OCI-LY3 (cell line): ENCODE results near the gene PTPRA.

Experiments used
- EZH2phosphoT487 ChIP-seq: fragments of 200-600 bp; shearing (Covaris generic); IDR thresholded peaks from 2 replicates; pipeline ENCODE4 v1.6.1; 2018; ENCODE audit warnings: antibody characterized with exemption, mixed run types, low read depth
- TF ChIP-seq, protein P1 (sequence below): fragments of 200-600, 300-600 bp; sonication (generic); IDR thresholded peaks from 2 replicates; pipeline ENCODE4 v1.5.1; 2014; ENCODE audit warnings: antibody characterized with exemption, low read length, low read depth

DNA sequence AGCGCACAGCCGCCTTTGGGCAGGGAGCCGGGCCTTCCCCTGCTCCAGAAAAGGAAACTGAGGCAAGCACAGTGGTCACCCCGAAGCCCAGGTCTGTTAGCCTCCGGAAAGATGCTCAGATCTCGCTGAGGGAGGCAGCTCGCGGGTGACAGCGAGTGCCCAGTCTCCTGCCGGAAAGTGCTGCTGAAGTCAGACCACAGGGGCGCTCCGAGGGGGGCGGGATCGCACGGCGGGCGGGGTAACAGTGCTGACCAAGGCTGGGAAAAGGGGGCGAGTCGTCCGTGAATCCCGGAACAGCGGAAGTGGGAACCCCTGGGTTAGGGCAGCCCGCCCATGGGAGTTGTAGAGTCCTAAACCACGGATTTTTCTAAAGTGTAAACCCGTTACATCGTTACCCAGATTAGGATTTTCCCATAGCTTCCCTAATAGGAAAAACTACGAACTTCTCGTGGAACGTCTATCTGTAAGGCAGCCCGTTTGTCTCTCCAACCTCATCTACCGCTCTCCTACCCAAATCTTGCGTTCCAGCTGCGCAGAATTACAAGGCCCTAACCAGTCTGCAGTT lies 32.2 kb upstream of the PTPRA start:
- TF ChIP-seq, protein P1, sequence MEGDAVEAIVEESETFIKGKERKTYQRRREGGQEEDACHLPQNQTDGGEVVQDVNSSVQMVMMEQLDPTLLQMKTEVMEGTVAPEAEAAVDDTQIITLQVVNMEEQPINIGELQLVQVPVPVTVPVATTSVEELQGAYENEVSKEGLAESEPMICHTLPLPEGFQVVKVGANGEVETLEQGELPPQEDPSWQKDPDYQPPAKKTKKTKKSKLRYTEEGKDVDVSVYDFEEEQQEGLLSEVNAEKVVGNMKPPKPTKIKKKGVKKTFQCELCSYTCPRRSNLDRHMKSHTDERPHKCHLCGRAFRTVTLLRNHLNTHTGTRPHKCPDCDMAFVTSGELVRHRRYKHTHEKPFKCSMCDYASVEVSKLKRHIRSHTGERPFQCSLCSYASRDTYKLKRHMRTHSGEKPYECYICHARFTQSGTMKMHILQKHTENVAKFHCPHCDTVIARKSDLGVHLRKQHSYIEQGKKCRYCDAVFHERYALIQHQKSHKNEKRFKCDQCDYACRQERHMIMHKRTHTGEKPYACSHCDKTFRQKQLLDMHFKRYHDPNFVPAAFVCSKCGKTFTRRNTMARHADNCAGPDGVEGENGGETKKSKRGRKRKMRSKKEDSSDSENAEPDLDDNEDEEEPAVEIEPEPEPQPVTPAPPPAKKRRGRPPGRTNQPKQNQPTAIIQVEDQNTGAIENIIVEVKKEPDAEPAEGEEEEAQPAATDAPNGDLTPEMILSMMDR, result no peak
- no peak for TF ChIP-seq EZH2phosphoT487
